DOHH2 (cell line): ENCODE measurements around the gene DLEU7.

Source experiments
- H3F3A ChIP-seq: fragments of 200-600 bp; sonication (generic), shearing (Covaris generic); 2 replicates; pipeline ENCODE4 v1.6.0; 2016; ENCODE audit warnings: antibody characterized with exemption, mild to moderate bottlenecking; ENCODE audit not compliant: control insufficient read depth, insufficient read depth
- H3K27ac ChIP-seq: fragments of 200-600 bp; sonication (generic); 2 replicates; pipeline ENCODE4 v1.5.1; 2014; ENCODE audit warnings: low read depth, mild to moderate bottlenecking, low read length, moderate library complexity
- H3K27me3 ChIP-seq: fragments of 200-600 bp; sonication (generic); 2 replicates; pipeline ENCODE4 v1.6.1; 2014; ENCODE audit warnings: mild to moderate bottlenecking, low read length, mixed read lengths; ENCODE audit not compliant: control insufficient read depth
- H3K36me3 ChIP-seq: fragments of 200-600 bp; sonication (generic); 2 replicates; pipeline ENCODE4 v1.6.1; 2014; ENCODE audit warnings: mild to moderate bottlenecking, low read length, moderate library complexity, mixed read lengths; ENCODE audit not compliant: control insufficient read depth
- H3K4me1 ChIP-seq: fragments of 200-600 bp; sonication (generic); 2 replicates; pipeline ENCODE4 v1.6.1; 2014; ENCODE audit warnings: mild to moderate bottlenecking, low read length, mixed read lengths; ENCODE audit not compliant: control insufficient read depth
- H3K4me2 ChIP-seq: fragments of 200-600 bp; sonication (generic); 2 replicates; pipeline ENCODE4 v1.6.0; 2014; ENCODE audit warnings: mild to moderate bottlenecking, low read length, moderate library complexity
- H3K4me3 ChIP-seq: fragments of 200-600 bp; sonication (generic); 2 replicates; pipeline ENCODE4 v1.5.1; 2014; ENCODE audit warnings: mild to moderate bottlenecking, low read length, mixed read lengths
- H3K79me2 ChIP-seq: fragments of 200-600 bp; sonication (generic); 2 replicates; pipeline ENCODE4 v1.6.1; 2014; ENCODE audit warnings: mild to moderate bottlenecking, low read length, mixed read lengths; ENCODE audit not compliant: control insufficient read depth
- H3K9me2 ChIP-seq: fragments of 200-600 bp; sonication (generic); replicated peaks from 2 replicates; pipeline ENCODE4 v1.6.1; 2014; ENCODE audit warnings: mild to moderate bottlenecking, low read length, mixed read lengths; ENCODE audit not compliant: control insufficient read depth
- H3K9me3 ChIP-seq: fragments of 200-600 bp; sonication (generic); 2 replicates; pipeline ENCODE4 v1.6.1; 2014; ENCODE audit warnings: antibody characterized with exemption, low read length, mixed read lengths; ENCODE audit not compliant: control insufficient read depth, insufficient read depth
- H4K20me1 ChIP-seq: fragments of 200-600 bp; sonication (generic); 2 replicates; pipeline ENCODE4 v1.6.0; 2014; ENCODE audit warnings: low read depth, mild to moderate bottlenecking, antibody characterized with exemption, low read length, moderate library complexity; ENCODE audit not compliant: control insufficient read depth, insufficient read depth
- CTCF ChIP-seq: fragments of 200-600 bp; sonication (generic); IDR thresholded peaks from one replicate; pipeline ENCODE4 v1.5.1; 2014; ENCODE audit warnings: antibody characterized with exemption, mild to moderate bottlenecking, low read depth, low read length; ENCODE audit not compliant: poor library complexity, severe bottlenecking
- EZH2phosphoT487 ChIP-seq: fragments of 200-600 bp; sonication (generic); IDR thresholded peaks from 2 replicates; pipeline ENCODE4 v1.6.1; 2017; ENCODE audit warnings: borderline replicate concordance, mild to moderate bottlenecking, antibody characterized with exemption, low read length, moderate library complexity, mixed read lengths

Gene DLEU7

GRCh38 chr13:50797091-50797490 is 46.4 kb downstream of the DLEU7 start:
- H3K27ac ChIP-seq = no peak overlapping the region
- 0 out of 2 replicates have a peak, but pooled peaks cover under 1% of the 10 kb centered on the region for H3F3A ChIP-seq
- no peaks in the 10 kb centered on the region for H4K20me1 ChIP-seq
- no peaks in the 10 kb centered on the region for H3K9me2 ChIP-seq
- no peaks in the 10 kb centered on the region for H3K27me3 ChIP-seq
- H3K4me2 ChIP-seq = no peak overlapping the region
- H3K79me2 ChIP-seq = no peaks in the 10 kb centered on the region
- no peak for TF ChIP-seq CTCF
- TF ChIP-seq EZH2phosphoT487 = no peak
- H3K4me3 ChIP-seq = no peak overlapping the region
- H3K36me3 ChIP-seq = no peaks in the 10 kb centered on the region
- H3K4me1 ChIP-seq = peaks cover 35% of the 10 kb centered on the region
- peaks cover 5% of the 10 kb centered on the region; the same call in 1 of the 2 replicates for H3K9me3 ChIP-seq

GRCh38 chr13:50796463-50796862 is 47.0 kb downstream of the DLEU7 start:
- Histone ChIP-seq H3K27ac (no peak overlapping the region), H3F3A (no peaks in the 10 kb centered on the region), H3K9me2 (no peaks in the 10 kb centered on the region), H3K27me3 (no peaks in the 10 kb centered on the region), H3K4me2 (no peak overlapping the region), H3K4me3 (no peak overlapping the region), H3K36me3 (no peaks in the 10 kb centered on the region), H3K79me2 (no peaks in the 10 kb centered on the region), H3K4me1 (peaks cover 30% of the 10 kb centered on the region), H4K20me1 (no peaks in the 10 kb centered on the region), H3K9me3 (peaks cover 5% of the 10 kb centered on the region; the same call in 1 of the 2 replicates)
- no peak for TF ChIP-seq CTCF
- TF ChIP-seq EZH2phosphoT487 = no peak

- Histone ChIP-seq H3K36me3 (no peaks in the 10 kb centered on the region), H3K9me3 (peaks cover 5% of the 10 kb centered on the region; the same call in 1 of the 2 replicates), H3K4me3 (no peak overlapping the region), H3K4me2 (no peak overlapping the region), H3K4me1 (peaks cover 8% of the 10 kb centered on the region), H3K79me2 (no peaks in the 10 kb centered on the region), H3K27me3 (no peaks in the 10 kb centered on the region), H4K20me1 (no peaks in the 10 kb centered on the region), H3K27ac (no peak overlapping the region), H3K9me2 (no peaks in the 10 kb centered on the region), H3F3A (no peaks in the 10 kb centered on the region)
- TF ChIP-seq EZH2phosphoT487 = no peak
These were observed 49.3 kb downstream of the DLEU7 start for GRCh38 chr13:50794226-50794625.

GRCh38 chr13:50793026-50793425 is 50.5 kb downstream of the DLEU7 start:
- Histone ChIP-seq H3K9me2 (no peaks in the 10 kb centered on the region), H3K4me1 (no peaks in the 10 kb centered on the region), H4K20me1 (no peaks in the 10 kb centered on the region), H3K27ac (no peak overlapping the region), H3K36me3 (no peaks in the 10 kb centered on the region), H3F3A (no peaks in the 10 kb centered on the region), H3K4me2 (no peak overlapping the region), H3K79me2 (no peaks in the 10 kb centered on the region), H3K27me3 (no peaks in the 10 kb centered on the region), H3K4me3 (no peak overlapping the region), H3K9me3 (peaks cover 5% of the 10 kb centered on the region; the same call in 1 of the 2 replicates)
- TF ChIP-seq CTCF = no peak
- TF ChIP-seq EZH2phosphoT487 = no peak
